Mammary epithelial cell (primary cell): ENCODE data around the gene GOLGA5.

Experiments
- EZH2 ChIP-seq: IDR thresholded peaks from 2 replicates; pipeline ENCODE4 v1.6.1; 2012; ENCODE audit warnings: low read length, inconsistent platforms, borderline replicate concordance
- TF ChIP-seq, protein P1 (sequence below), 2 donors: IDR thresholded peaks in 1 of 2; conservative IDR thresholded peaks in 1 of 2; 2 replicates each; pipeline ENCODE4 v1.5.1; 2011 to 2012; ENCODE audit warnings: inconsistent platforms in 2 of 2, low read length in 2 of 2, mild to moderate bottlenecking in 2 of 2, control low read depth in 1 of 2, low read depth in 1 of 2; ENCODE audit not compliant: insufficient read depth in 1 of 2; ENCODE audit errors: extremely low read depth in 1 of 2

DNA sequence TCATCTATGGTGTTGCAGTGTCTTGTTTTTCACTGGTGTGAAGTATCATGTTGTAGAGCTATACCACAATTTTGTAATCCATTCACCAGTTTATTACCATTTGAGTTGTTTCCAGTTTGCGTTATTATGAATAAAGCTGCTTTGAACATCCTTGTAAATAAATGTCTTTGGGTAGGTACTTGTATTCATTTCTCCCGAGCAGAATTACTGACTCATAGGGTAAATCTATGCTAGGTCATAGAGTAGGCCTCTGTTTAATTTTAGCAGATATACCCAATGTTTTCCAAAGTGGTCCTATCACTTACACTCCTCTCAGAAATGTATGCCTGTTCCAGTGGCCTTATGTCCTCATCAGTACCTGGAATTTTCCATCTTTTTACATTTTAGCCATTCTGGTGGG lies 6.6 kb upstream of the GOLGA5 start:
- TF ChIP-seq, protein P1, sequence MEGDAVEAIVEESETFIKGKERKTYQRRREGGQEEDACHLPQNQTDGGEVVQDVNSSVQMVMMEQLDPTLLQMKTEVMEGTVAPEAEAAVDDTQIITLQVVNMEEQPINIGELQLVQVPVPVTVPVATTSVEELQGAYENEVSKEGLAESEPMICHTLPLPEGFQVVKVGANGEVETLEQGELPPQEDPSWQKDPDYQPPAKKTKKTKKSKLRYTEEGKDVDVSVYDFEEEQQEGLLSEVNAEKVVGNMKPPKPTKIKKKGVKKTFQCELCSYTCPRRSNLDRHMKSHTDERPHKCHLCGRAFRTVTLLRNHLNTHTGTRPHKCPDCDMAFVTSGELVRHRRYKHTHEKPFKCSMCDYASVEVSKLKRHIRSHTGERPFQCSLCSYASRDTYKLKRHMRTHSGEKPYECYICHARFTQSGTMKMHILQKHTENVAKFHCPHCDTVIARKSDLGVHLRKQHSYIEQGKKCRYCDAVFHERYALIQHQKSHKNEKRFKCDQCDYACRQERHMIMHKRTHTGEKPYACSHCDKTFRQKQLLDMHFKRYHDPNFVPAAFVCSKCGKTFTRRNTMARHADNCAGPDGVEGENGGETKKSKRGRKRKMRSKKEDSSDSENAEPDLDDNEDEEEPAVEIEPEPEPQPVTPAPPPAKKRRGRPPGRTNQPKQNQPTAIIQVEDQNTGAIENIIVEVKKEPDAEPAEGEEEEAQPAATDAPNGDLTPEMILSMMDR (conservative IDR thresholded peaks at IDR 0.05 in 1 of 2, IDR thresholded peaks at IDR 0.05 in 1 of 2; ENCODE audit: extremely low read depth in 1 of 2, insufficient read depth in 1 of 2, low read depth in 1 of 2, low read length in 2 of 2): no peak
- no peak for TF ChIP-seq EZH2
